NCI-H345 treated with DMSO at 0.1 percent for 48 hours (cell line): ENCODE results near the gene EPHA7.

Source experiments
- DNase-seq: peaks from one replicate; lab custom pipeline; 2025; ENCODE audit not compliant: unreplicated experiment; lab: John Stamatoyannopoulos, UW

Gene EPHA7

GRCh38 chr6:93329301-93330000 lies 89.9 kb downstream of the EPHA7 start:
- DNase-seq: no peak

GRCh38 chr6:93327857-93328256 lies 91.5 kb downstream of the EPHA7 start:
- no peak for DNase-seq

GRCh38 chr6:93325761-93326160 lies 93.6 kb downstream of the EPHA7 start:
- no peak for DNase-seq

GRCh38 chr6:93323630-93324029 lies 95.7 kb downstream of the EPHA7 start:
- no peak for DNase-seq

- DNase-seq: no peak
Observed at GRCh38 chr6:93322651-93323050, 96.7 kb downstream of the EPHA7 start.

GRCh38 chr6:93319304-93319703 lies 100.1 kb downstream of the EPHA7 start:
- DNase-seq: no peak

GRCh38 chr6:93318121-93318520 lies 101.2 kb downstream of the EPHA7 start:
- no peak for DNase-seq

- DNase-seq: no peak
Observed at GRCh38 chr6:93317592-93317991, 101.8 kb downstream of the EPHA7 start.

- no peak for DNase-seq
Observed at GRCh38 chr6:93307505-93308409, 111.6 kb downstream of the EPHA7 start.

GRCh38 chr6:93305088-93305487 lies 114.3 kb downstream of the EPHA7 start:
- no peak for DNase-seq

GRCh38 chr6:93304505-93304904 lies 114.9 kb downstream of the EPHA7 start:
- DNase-seq: no peak

- DNase-seq: peak; percentile 55
Observed at GRCh38 chr6:93300661-93301060, 118.7 kb downstream of the EPHA7 start.

GRCh38 chr6:93299622-93300021 lies 119.7 kb downstream of the EPHA7 start:
- DNase-seq: no peak

- no peak for DNase-seq
Observed at GRCh38 chr6:93295631-93296030, 123.7 kb downstream of the EPHA7 start.

GRCh38 chr6:93294879-93295278 lies 124.5 kb downstream of the EPHA7 start:
- no peak for DNase-seq

GRCh38 chr6:93293872-93294271 lies 125.5 kb downstream of the EPHA7 start:
- DNase-seq: peak; percentile 46

GRCh38 chr6:93293460-93293859 lies 125.9 kb downstream of the EPHA7 start:
- DNase-seq: no peak

- DNase-seq: no peak
Observed at GRCh38 chr6:93282521-93283031, 136.8 kb downstream of the EPHA7 start.

- no peak for DNase-seq
Observed at GRCh38 chr6:93278241-93278640, 141.1 kb downstream of the EPHA7 start.

GRCh38 chr6:93272896-93273295 lies 146.5 kb downstream of the EPHA7 start:
- DNase-seq: no peak

GRCh38 chr6:93272211-93272610 lies 147.1 kb downstream of the EPHA7 start:
- DNase-seq: no peak
